GM23338 (cell line): Measurements from ENCODE around the gene ZMYND19. TPM values are rescaled to one million over a fixed set of nuclear protein-coding genes. Genes with fewer than 3 reads are reported as not detected.

Experiments used
- ATAC-seq: fragments of 200-7000 bp; cut with Tn5 transposase; 3 replicates; pipeline ENCODE4 v1.9.1; 2020
- DNase-seq: peaks from one replicate; pipeline ENCODE4 v3.0.0-alpha.2; 2015; ENCODE audit warnings: low spot score
- H2AFZ ChIP-seq: fragments of 200-600 bp; sonication (generic); 2 replicates; pipeline ENCODE4 v1.8.0; 2016; ENCODE audit warnings: antibody characterized with exemption, mild to moderate bottlenecking, moderate library complexity
- H3F3A ChIP-seq: fragments of 200-600 bp; sonication (generic); replicated peaks from 2 replicates; pipeline ENCODE4 v1.8.0; 2017; ENCODE audit warnings: antibody characterized with exemption, mixed run types, low read depth
- H3K27ac ChIP-seq: fragments of 200-600 bp; sonication (generic); 2 replicates; pipeline ENCODE4 v1.6.1; 2016; ENCODE audit warnings: low read depth
- H3K27me3 ChIP-seq: fragments of 200-600 bp; sonication (generic); 2 replicates; pipeline ENCODE4 v1.8.0; 2016; ENCODE audit warnings: mild to moderate bottlenecking, mixed run types, moderate library complexity; ENCODE audit not compliant: insufficient read depth
- H3K36me3 ChIP-seq: fragments of 200-600 bp; sonication (generic); 2 replicates; pipeline ENCODE4 v1.8.0; 2016; ENCODE audit warnings: mild to moderate bottlenecking; ENCODE audit not compliant: insufficient read depth
- H3K4me1 ChIP-seq: fragments of 200-600 bp; sonication (generic); 2 replicates; pipeline ENCODE4 v1.8.0; 2016; ENCODE audit warnings: mild to moderate bottlenecking, moderate library complexity; ENCODE audit not compliant: insufficient read depth
- H3K4me2 ChIP-seq: fragments of 200-600 bp; sonication (generic); 2 replicates; pipeline ENCODE4 v1.7.1; 2017; ENCODE audit warnings: mixed run types
- H3K4me3 ChIP-seq: fragments of 200-600 bp; sonication (generic); 2 replicates; pipeline ENCODE4 v1.6.1; 2016; ENCODE audit warnings: mixed run types
- H3K79me2 ChIP-seq: fragments of 200-600 bp; sonication (generic); replicated peaks from 2 replicates; pipeline ENCODE4 v1.8.0; 2017; ENCODE audit warnings: mild to moderate bottlenecking; ENCODE audit not compliant: insufficient read depth
- H3K9me2 ChIP-seq: fragments of 200-600 bp; sonication (generic); 2 replicates; pipeline ENCODE4 v1.8.0; 2017; ENCODE audit not compliant: insufficient read depth
- H4K20me1 ChIP-seq: fragments of 200-600 bp; sonication (generic); replicated peaks from 2 replicates; pipeline ENCODE4 v1.8.0; 2017; ENCODE audit warnings: mild to moderate bottlenecking; ENCODE audit not compliant: insufficient read depth
- H3K27ac Mint-ChIP-seq: 2 replicates; pipeline ENCODE4 v1.8.0; 2020; ENCODE audit warnings: inconsistent platforms, mild to moderate bottlenecking, moderate library complexity, mixed read lengths
- H3K27me3 Mint-ChIP-seq: 3 replicates; pipeline ENCODE4 v1.8.0; 2022; ENCODE audit warnings: low read depth, mild to moderate bottlenecking, moderate library complexity, mixed read lengths, inconsistent platforms; ENCODE audit not compliant: insufficient read depth, poor library complexity
- H3K36me3 Mint-ChIP-seq: 3 replicates; pipeline ENCODE4 v1.8.0; 2021; ENCODE audit warnings: low read depth, mild to moderate bottlenecking, inconsistent platforms, moderate library complexity, mixed read lengths
- H3K4me1 Mint-ChIP-seq: 3 replicates; pipeline ENCODE4 v1.8.0; 2020; ENCODE audit warnings: mild to moderate bottlenecking, inconsistent platforms, mixed read lengths
- H3K4me3 Mint-ChIP-seq: 3 replicates; pipeline ENCODE4 v1.8.0; 2021; ENCODE audit warnings: moderate library complexity, mild to moderate bottlenecking, inconsistent platforms, mixed read lengths
- H3K9me3 Mint-ChIP-seq: 3 replicates; pipeline ENCODE4 v1.8.0; 2020; ENCODE audit warnings: moderate library complexity, mild to moderate bottlenecking, inconsistent platforms, mixed read lengths
- CREB1 ChIP-seq: fragments of 250-450 bp; sonication (Bioruptor Pico); IDR thresholded peaks from 2 replicates; pipeline ENCODE4 v1.5.0; 2020; ENCODE audit warnings: low read depth, mild to moderate bottlenecking, moderate library complexity
- CTCF ChIP-seq, 2 experiments: fragments of 200-600 bp in 1 of 2; sonication (generic) in 1 of 2; conservative IDR thresholded peaks; 2 replicates each; pipeline versions ENCODE4 v1.5.1 to v1.6.1; 2016 to 2017; ENCODE audit warnings: antibody characterized with exemption in 2 of 2, low read depth in 2 of 2, mild to moderate bottlenecking in 2 of 2, moderate library complexity in 1 of 2
- JUNB ChIP-seq: IDR thresholded peaks from one replicate; pipeline ENCODE4 v1.6.1; 2016; ENCODE audit warnings: antibody characterized with exemption; ENCODE audit not compliant: unreplicated experiment
- NANOG ChIP-seq: IDR thresholded peaks from 2 replicates; pipeline ENCODE4 v1.6.1; 2016; ENCODE audit warnings: antibody characterized with exemption, borderline replicate concordance
- POLR2AphosphoS5 ChIP-seq: IDR thresholded peaks from 2 replicates; pipeline ENCODE4 v1.6.1; 2016; ENCODE audit warnings: antibody characterized with exemption, low read depth
- STAT1 ChIP-seq: IDR thresholded peaks from one replicate; pipeline ENCODE4 v1.6.1; 2016; ENCODE audit warnings: antibody characterized with exemption; ENCODE audit not compliant: unreplicated experiment
- ZNF114 ChIP-seq: fragments of 250-450 bp; sonication (Bioruptor Pico); IDR thresholded peaks from 2 replicates; pipeline ENCODE4 v1.5.0; 2020; ENCODE audit warnings: mild to moderate bottlenecking, moderate library complexity
- ZNF331 ChIP-seq: fragments of 250-450 bp; sonication (Bioruptor Pico); IDR thresholded peaks from 2 replicates; pipeline ENCODE4 v1.5.0; 2020; ENCODE audit warnings: low read depth, mild to moderate bottlenecking, moderate library complexity
- polyA plus RNA-seq: library from polyadenylated mRNA; unstranded; fragments of >200 nt; fragmentation: Nextera tagmentation; extraction: Ambion mirVana; gene quantifications from 2 replicates; pipeline ENCODE4 v1.2.1, GENCODE V29; 2016
- total RNA-seq: library from RNA; depleted of rRNA; stranded (reverse); fragments of >200 nt; shearing (Covaris generic); gene quantifications from 2 replicates; pipeline ENCODE4 v1.2.3, GENCODE V29; 2014
- TF ChIP-seq, protein P1 (sequence below): IDR thresholded peaks from one replicate; pipeline ENCODE4 v1.6.1; 2018; ENCODE audit warnings: antibody characterized with exemption; ENCODE audit not compliant: unreplicated experiment

The ZMYND19 gene
- total and polyA plus RNA-seq, 2 experiments from 2014 or later, result 25.8 to 58.5 TPM

GRCh38 chr9:137540536-137540935 is 49.8 kb downstream of the ZMYND19 start:
- ATAC-seq, result no peak
- H3K27me3 Mint-ChIP-seq, result peaks cover 3% of the 10 kb centered on the region
- no peak overlapping the region for H3K27ac ChIP-seq
- H3K9me3 Mint-ChIP-seq, result peaks cover under 1% of the 10 kb centered on the region; the same call in 1 of the 3 replicates
- TF ChIP-seq, protein P1, sequence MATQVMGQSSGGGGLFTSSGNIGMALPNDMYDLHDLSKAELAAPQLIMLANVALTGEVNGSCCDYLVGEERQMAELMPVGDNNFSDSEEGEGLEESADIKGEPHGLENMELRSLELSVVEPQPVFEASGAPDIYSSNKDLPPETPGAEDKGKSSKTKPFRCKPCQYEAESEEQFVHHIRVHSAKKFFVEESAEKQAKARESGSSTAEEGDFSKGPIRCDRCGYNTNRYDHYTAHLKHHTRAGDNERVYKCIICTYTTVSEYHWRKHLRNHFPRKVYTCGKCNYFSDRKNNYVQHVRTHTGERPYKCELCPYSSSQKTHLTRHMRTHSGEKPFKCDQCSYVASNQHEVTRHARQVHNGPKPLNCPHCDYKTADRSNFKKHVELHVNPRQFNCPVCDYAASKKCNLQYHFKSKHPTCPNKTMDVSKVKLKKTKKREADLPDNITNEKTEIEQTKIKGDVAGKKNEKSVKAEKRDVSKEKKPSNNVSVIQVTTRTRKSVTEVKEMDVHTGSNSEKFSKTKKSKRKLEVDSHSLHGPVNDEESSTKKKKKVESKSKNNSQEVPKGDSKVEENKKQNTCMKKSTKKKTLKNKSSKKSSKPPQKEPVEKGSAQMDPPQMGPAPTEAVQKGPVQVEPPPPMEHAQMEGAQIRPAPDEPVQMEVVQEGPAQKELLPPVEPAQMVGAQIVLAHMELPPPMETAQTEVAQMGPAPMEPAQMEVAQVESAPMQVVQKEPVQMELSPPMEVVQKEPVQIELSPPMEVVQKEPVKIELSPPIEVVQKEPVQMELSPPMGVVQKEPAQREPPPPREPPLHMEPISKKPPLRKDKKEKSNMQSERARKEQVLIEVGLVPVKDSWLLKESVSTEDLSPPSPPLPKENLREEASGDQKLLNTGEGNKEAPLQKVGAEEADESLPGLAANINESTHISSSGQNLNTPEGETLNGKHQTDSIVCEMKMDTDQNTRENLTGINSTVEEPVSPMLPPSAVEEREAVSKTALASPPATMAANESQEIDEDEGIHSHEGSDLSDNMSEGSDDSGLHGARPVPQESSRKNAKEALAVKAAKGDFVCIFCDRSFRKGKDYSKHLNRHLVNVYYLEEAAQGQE, result no peak
- TF ChIP-seq POLR2AphosphoS5 (no peak), NANOG (no peak), ZNF331 (CRISPR knock-in tag) (no peak), JUNB (no peak), CTCF (conservative IDR thresholded peaks at IDR 0.05; ENCODE audit: low read depth in 2 of 2) (no peak)
- H2AFZ ChIP-seq, result no peak overlapping the region
- H3K79me2 ChIP-seq, result no peaks in the 10 kb centered on the region
- no peaks in the 10 kb centered on the region; the same call in 1 of the 3 replicates for H3K36me3 Mint-ChIP-seq
- no peaks in the 10 kb centered on the region for H3K27me3 ChIP-seq
- DNase-seq, result no peak
- H3K27ac Mint-ChIP-seq, result no peak overlapping the region
- H3K4me2 ChIP-seq, result no peak overlapping the region
- no peaks in the 10 kb centered on the region for H3F3A ChIP-seq
- no peak overlapping the region for H3K4me3 ChIP-seq
- H3K4me1 ChIP-seq, result no peaks in the 10 kb centered on the region
- H3K4me1 Mint-ChIP-seq, result no peaks in the 10 kb centered on the region
- H3K4me3 Mint-ChIP-seq, result no peak overlapping the region
- no peaks in the 10 kb centered on the region for H4K20me1 ChIP-seq
- H3K9me2 ChIP-seq, result no peaks in the 10 kb centered on the region
- H3K36me3 ChIP-seq, result no peaks in the 10 kb centered on the region

GRCh38 chr9:137538058-137538457 is 52.3 kb downstream of the ZMYND19 start:
- Histone ChIP-seq H2AFZ (no peak overlapping the region), H4K20me1 (no peaks in the 10 kb centered on the region), H3K4me2 (no peak overlapping the region), H3K9me2 (no peaks in the 10 kb centered on the region), H3K4me1 (no peaks in the 10 kb centered on the region), H3K27me3 (no peaks in the 10 kb centered on the region), H3K27ac (no peak overlapping the region), H3K79me2 (no peaks in the 10 kb centered on the region), H3F3A (0 out of 2 replicates have a peak, but pooled peaks cover 5% of the 10 kb centered on the region), H3K36me3 (no peaks in the 10 kb centered on the region), H3K4me3 (no peak overlapping the region)
- H3K36me3 Mint-ChIP-seq, result peaks cover 8% of the 10 kb centered on the region; the same call in 2 of the 3 replicates
- H3K27ac Mint-ChIP-seq, result no peak overlapping the region
- no peaks in the 10 kb centered on the region; the same call in 2 of the 3 replicates for H3K4me1 Mint-ChIP-seq
- peaks cover 9% of the 10 kb centered on the region for H3K27me3 Mint-ChIP-seq
- H3K4me3 Mint-ChIP-seq, result no peak overlapping the region
- no peak for DNase-seq
- no peak for ATAC-seq
- peaks cover 17% of the 10 kb centered on the region for H3K9me3 Mint-ChIP-seq
- TF ChIP-seq ZNF331 (CRISPR knock-in tag) (no peak), CREB1 (CRISPR knock-in tag) (no peak), STAT1 (no peak), ZNF114 (CRISPR knock-in tag) (no peak)
- TF ChIP-seq, protein P1, result no peak
